Endothelial cell (in vitro differentiated cells): ENCODE results near the gene MT1HL1. TPM values are rescaled to one million over a fixed set of nuclear protein-coding genes. Genes with fewer than 3 reads are reported as not detected.
"Not testable (repeated sequence)": the region's sequence is repeated elsewhere in the genome, so short reads cannot be mapped to it uniquely, and the experiment has no call there.

ENCODE experiments used
- DNase-seq: peaks from one replicate; pipeline ENCODE4 v3.0.0; 2021; ENCODE audit warnings: low spot score
- H3K27ac Mint-ChIP-seq: one replicate; pipeline ENCODE4 v1.8.0; 2021; ENCODE audit warnings: mixed read lengths, inconsistent platforms; ENCODE audit not compliant: unreplicated experiment
- H3K27me3 Mint-ChIP-seq: one replicate; pipeline ENCODE4 v1.8.0; 2021; ENCODE audit warnings: mild to moderate bottlenecking, moderate library complexity, mixed read lengths, inconsistent platforms; ENCODE audit not compliant: unreplicated experiment
- H3K36me3 Mint-ChIP-seq: one replicate; pipeline ENCODE4 v1.8.0; 2021; ENCODE audit warnings: mild to moderate bottlenecking, low read depth, mixed read lengths, inconsistent platforms; ENCODE audit not compliant: unreplicated experiment
- H3K4me1 Mint-ChIP-seq: one replicate; pipeline ENCODE4 v1.8.0; 2021; ENCODE audit warnings: mild to moderate bottlenecking, mixed read lengths, inconsistent platforms; ENCODE audit not compliant: unreplicated experiment
- H3K4me3 Mint-ChIP-seq: one replicate; pipeline ENCODE4 v1.8.0; 2021; ENCODE audit warnings: mild to moderate bottlenecking, mixed read lengths, inconsistent platforms; ENCODE audit not compliant: unreplicated experiment
- H3K9me3 Mint-ChIP-seq: one replicate; pipeline ENCODE4 v1.8.0; 2021; ENCODE audit warnings: mixed read lengths, inconsistent platforms; ENCODE audit not compliant: unreplicated experiment
- total RNA-seq: library from RNA; stranded (reverse); fragmentation: NEBNext Ultra II Directional; extraction: Animal tissue kit (Norgen Biotek cat#: 25700); gene quantifications from one replicate; pipeline ENCODE4 v1.2.1, GENCODE V29; 2021; ENCODE audit not compliant: unreplicated experiment
- TF ChIP-seq, protein P1 (sequence below): fragments of 200-600 bp; sonication (generic); IDR thresholded peaks from one replicate; pipeline ENCODE4 v1.5.0; 2021; ENCODE audit warnings: antibody characterized with exemption; ENCODE audit not compliant: unreplicated experiment

MT1HL1 gene
- total RNA-seq, 1 donor from 2014 or later = not detected

DNA sequence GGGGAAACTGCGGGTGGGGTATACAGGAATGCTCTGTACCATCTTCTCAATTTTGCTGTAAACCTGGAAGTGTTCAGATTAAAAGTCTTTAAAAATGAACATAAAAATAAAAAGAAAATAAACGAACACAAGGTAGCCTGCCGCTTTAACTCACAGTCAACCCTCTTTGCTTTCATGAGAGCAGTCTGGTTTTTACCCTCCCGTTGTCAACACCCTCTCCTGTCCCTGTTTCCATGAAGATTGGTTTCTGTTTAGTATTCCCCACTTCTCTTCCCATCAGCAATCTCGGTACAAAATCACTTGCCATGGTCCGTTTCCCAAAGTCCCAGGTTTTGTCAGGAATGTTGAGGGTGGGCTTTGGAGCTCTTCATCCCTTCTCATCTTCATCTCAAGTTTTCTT lies 28.8 kb downstream of the MT1HL1 start:
- peaks cover 2% of the 10 kb centered on the region for H3K27me3 Mint-ChIP-seq
- no peaks in the 10 kb centered on the region for H3K4me1 Mint-ChIP-seq
- no peak overlapping the region for H3K27ac Mint-ChIP-seq
- H3K9me3 Mint-ChIP-seq = peaks cover 5% of the 10 kb centered on the region
- no peak for DNase-seq
- no peak overlapping the region for H3K4me3 Mint-ChIP-seq
- TF ChIP-seq, protein P1, sequence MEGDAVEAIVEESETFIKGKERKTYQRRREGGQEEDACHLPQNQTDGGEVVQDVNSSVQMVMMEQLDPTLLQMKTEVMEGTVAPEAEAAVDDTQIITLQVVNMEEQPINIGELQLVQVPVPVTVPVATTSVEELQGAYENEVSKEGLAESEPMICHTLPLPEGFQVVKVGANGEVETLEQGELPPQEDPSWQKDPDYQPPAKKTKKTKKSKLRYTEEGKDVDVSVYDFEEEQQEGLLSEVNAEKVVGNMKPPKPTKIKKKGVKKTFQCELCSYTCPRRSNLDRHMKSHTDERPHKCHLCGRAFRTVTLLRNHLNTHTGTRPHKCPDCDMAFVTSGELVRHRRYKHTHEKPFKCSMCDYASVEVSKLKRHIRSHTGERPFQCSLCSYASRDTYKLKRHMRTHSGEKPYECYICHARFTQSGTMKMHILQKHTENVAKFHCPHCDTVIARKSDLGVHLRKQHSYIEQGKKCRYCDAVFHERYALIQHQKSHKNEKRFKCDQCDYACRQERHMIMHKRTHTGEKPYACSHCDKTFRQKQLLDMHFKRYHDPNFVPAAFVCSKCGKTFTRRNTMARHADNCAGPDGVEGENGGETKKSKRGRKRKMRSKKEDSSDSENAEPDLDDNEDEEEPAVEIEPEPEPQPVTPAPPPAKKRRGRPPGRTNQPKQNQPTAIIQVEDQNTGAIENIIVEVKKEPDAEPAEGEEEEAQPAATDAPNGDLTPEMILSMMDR = no peak
- H3K36me3 Mint-ChIP-seq = no peaks in the 10 kb centered on the region

- not testable (repeated sequence) for H3K9me3 Mint-ChIP-seq, H3K36me3 Mint-ChIP-seq, H3K27me3 Mint-ChIP-seq, H3K4me3 Mint-ChIP-seq, H3K27ac Mint-ChIP-seq, DNase-seq, H3K4me1 Mint-ChIP-seq
These were observed 30.2 kb downstream of the MT1HL1 start for GRCh38 chr1:236974025-236974424.

DNA sequence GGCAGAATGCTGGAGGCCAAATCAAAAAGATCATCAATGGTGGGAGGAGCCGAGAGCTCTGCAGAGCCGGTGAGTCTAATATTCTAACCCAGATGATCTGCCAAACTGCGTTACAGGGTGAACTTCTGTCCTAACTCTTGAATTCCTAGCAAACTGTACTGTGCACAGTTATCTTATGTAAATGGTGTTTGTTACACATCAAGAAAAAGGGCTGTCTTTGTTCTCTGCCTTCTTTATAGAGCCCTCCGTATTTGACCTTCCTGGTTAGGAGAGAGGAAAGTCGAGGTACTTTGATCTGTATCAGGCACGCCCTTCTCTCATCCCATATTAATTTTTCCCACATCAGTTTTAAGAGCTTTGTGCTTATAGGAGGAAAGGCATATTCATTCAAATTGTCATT lies 37.6 kb downstream of the MT1HL1 start:
- Mint-ChIP-seq H3K4me1 (no peaks in the 10 kb centered on the region), H3K9me3 (no peaks in the 10 kb centered on the region), H3K36me3 (no peaks in the 10 kb centered on the region), H3K27ac (no peak overlapping the region), H3K4me3 (no peak overlapping the region), H3K27me3 (no peaks in the 10 kb centered on the region)
- DNase-seq = no peak
- TF ChIP-seq, protein P1 = no peak

- Mint-ChIP-seq H3K4me1 (peaks cover under 1% of the 10 kb centered on the region), H3K27me3 (peaks cover 3% of the 10 kb centered on the region), H3K27ac (no peak overlapping the region), H3K9me3 (no peaks in the 10 kb centered on the region), H3K36me3 (no peaks in the 10 kb centered on the region), H3K4me3 (no peak overlapping the region)
- no peak for DNase-seq
- TF ChIP-seq, protein P1 = no peak
These were observed 40.3 kb downstream of the MT1HL1 start for GRCh38 chr1:236963920-236964319.

DNA sequence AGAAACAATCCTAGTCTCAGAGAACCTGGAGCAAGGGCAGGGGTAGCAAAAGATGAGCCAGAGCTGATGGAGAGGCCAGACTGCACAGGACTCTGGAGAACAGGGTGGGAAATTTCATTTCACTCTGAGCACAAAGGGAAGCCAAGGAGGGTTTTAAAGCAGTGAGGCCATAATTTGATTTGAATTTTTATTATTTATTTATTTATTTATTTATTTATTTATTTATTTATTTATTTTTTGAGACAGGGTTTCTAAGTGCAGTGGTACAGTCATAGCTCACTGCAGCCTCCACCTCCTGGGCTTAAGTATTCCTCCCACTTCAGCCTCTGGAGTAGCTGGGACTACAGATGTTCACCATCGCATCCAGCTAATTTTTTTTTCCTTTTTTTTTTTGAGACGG lies 45.1 kb downstream of the MT1HL1 start:
- TF ChIP-seq, protein P1 = no peak

DNA sequence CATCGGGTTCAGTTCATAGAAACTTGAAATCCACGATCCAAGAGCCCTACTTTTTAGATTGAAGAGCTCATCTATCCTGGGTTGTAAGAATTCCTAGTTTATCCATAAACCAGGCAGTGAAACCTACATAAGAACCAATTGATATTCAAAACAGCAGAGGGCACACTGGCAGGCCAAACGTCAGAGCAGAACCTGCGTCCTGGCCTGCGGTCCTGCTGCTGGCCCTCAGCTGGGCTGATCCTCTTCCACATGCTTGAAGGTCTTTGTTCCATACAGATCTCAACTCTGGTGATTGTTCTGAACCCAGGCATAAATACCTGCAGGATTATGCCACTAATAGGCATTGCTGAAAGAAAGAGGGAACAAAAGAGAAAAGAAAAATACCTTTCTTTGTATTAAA lies 47.0 kb downstream of the MT1HL1 start:
- peaks cover 9% of the 10 kb centered on the region for H3K4me1 Mint-ChIP-seq
- TF ChIP-seq, protein P1 = no peak
- H3K27ac Mint-ChIP-seq = no peak overlapping the region
- no peaks in the 10 kb centered on the region for H3K9me3 Mint-ChIP-seq
- H3K36me3 Mint-ChIP-seq = peaks cover 4% of the 10 kb centered on the region
- DNase-seq = no peak
- H3K27me3 Mint-ChIP-seq = peaks cover 7% of the 10 kb centered on the region
- H3K4me3 Mint-ChIP-seq = no peak overlapping the region

More for the DNA sequence above, 45.1 kb downstream of the MT1HL1 start:
- no peak overlapping the region for H3K4me3 Mint-ChIP-seq
- H3K27me3 Mint-ChIP-seq = peaks cover 7% of the 10 kb centered on the region
- H3K36me3 Mint-ChIP-seq = peaks cover 4% of the 10 kb centered on the region
- H3K9me3 Mint-ChIP-seq = no peaks in the 10 kb centered on the region
- no peak for DNase-seq
- no peak overlapping the region for H3K27ac Mint-ChIP-seq
- peaks cover 9% of the 10 kb centered on the region for H3K4me1 Mint-ChIP-seq
